ENCODE measurements around the gene TMEM244.

Gene TMEM244

DNA sequence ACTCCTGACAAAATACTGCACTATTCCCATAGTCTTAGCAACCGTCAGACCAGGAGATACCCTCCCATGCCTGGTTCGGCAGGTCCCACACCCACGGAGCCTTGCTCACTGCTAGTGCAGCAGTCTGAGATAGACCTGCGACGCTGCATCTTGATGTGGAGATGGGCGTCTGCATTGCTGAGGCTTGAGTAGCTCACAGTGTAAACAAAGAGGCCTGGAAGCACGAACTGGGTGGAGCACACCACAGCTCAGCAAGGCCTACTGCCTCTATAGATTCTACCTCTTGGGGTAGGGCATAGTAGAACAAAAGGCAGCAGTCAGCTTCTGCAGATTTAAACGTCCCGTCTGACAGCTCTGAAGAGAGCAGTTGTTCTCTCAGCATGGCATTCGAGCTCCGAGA lies 25.4 kb downstream of the TMEM244 start:
- in situ Hi-C loops (cut with HindIII; ENCODE audit: low pct_ligation_motif_present, low sequenced_read_pairs), result no loop called here
- DNase-seq, result peak; percentile 49
- Histone ChIP-seq H3K36me3 (replicated peaks) (no peaks in the 10 kb centered on the region), H3K27me3 (replicated peaks) (no peaks in the 10 kb centered on the region), H3K27ac (no peak overlapping the region), H3K4me3 (ENCODE audit: low read depth, low read length) (no peak overlapping the region)
- TF ChIP-seq, protein P1, sequence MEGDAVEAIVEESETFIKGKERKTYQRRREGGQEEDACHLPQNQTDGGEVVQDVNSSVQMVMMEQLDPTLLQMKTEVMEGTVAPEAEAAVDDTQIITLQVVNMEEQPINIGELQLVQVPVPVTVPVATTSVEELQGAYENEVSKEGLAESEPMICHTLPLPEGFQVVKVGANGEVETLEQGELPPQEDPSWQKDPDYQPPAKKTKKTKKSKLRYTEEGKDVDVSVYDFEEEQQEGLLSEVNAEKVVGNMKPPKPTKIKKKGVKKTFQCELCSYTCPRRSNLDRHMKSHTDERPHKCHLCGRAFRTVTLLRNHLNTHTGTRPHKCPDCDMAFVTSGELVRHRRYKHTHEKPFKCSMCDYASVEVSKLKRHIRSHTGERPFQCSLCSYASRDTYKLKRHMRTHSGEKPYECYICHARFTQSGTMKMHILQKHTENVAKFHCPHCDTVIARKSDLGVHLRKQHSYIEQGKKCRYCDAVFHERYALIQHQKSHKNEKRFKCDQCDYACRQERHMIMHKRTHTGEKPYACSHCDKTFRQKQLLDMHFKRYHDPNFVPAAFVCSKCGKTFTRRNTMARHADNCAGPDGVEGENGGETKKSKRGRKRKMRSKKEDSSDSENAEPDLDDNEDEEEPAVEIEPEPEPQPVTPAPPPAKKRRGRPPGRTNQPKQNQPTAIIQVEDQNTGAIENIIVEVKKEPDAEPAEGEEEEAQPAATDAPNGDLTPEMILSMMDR (IDR thresholded peaks at IDR 0.05; ENCODE audit: low read depth, low read length, missing control alignments), result no peak

DNA sequence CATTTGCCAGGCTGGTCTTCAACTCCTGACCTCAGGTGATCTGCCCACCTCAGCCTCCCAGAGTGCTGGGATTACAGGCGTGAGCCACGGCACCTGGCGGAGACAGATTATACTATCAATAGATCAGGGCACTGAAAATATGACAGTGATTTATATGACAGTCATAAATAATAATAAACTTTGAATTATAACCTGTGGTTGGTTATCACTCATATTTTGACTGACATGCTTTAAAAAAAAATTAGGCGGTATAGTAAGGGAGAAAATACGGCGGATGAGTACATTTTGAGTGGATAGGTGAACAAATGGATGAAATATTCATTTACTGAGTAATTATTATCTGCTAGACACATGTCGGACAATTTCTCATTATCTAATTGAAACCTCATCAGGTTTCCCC lies 28.8 kb downstream of the TMEM244 start:
- in situ Hi-C loops (cut with HindIII; ENCODE audit: low pct_ligation_motif_present, low sequenced_read_pairs), result no loop called here
- no peaks in the 10 kb centered on the region for H3K27me3 ChIP-seq (replicated peaks)
- no peak for DNase-seq
- no peaks in the 10 kb centered on the region for H3K36me3 ChIP-seq (replicated peaks)
- H3K27ac ChIP-seq, result no peak overlapping the region
- H3K4me3 ChIP-seq (ENCODE audit: low read depth, low read length), result no peak overlapping the region
- TF ChIP-seq, protein P1 (IDR thresholded peaks at IDR 0.05; ENCODE audit: low read depth, low read length, missing control alignments), result no peak

DNA sequence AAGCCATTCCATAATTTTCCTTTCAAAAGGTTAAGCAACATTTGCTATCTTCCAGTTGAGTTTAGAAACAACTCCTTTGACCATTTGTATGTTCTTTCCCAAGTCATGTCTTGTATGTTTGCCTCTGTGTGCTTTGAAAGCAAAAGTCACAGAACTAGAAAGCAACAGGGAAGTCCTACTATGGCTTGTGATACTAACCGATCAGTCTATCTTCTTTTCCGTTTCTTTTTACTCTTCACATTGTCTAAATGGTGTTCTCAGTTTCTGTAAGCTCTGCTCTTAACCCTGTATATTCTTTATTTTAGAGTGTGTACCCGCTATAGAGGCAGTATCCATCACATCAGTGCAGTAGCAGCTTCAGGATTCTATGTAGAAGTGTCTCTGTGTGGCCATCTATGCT lies 32.9 kb downstream of the TMEM244 start:
- no peak for DNase-seq
- in situ Hi-C loops (cut with HindIII; ENCODE audit: low pct_ligation_motif_present, low sequenced_read_pairs), result no loop called here
- H3K27ac ChIP-seq, result no peak overlapping the region
- H3K27me3 ChIP-seq (replicated peaks), result no peaks in the 10 kb centered on the region
- H3K4me3 ChIP-seq (ENCODE audit: low read depth, low read length), result no peak overlapping the region
- H3K36me3 ChIP-seq (replicated peaks), result no peaks in the 10 kb centered on the region
- TF ChIP-seq, protein P1 (IDR thresholded peaks at IDR 0.05; ENCODE audit: low read depth, low read length, missing control alignments), result no peak

DNA sequence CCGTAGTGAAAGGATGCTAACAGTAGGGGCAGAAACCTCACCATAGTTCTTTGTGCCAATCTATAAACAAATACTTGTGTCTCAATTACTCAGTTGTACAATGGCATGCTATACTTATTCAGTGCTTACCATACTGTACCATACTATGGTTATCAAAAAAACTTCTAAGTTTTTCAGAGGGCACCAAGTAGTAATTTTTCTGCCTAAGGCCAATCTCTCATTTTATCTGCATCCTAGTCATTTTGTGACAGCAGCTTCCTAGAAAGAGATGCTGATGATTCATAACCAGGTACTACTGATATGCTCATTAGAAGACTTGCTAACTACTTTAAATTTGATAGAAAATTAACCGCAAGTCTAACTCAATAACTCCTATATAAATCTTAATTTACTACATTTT lies 42.9 kb downstream of the TMEM244 start:
- no peak for DNase-seq
- no peak overlapping the region for H3K27ac ChIP-seq
- H3K36me3 ChIP-seq (replicated peaks), result no peaks in the 10 kb centered on the region
- TF ChIP-seq, protein P1 (IDR thresholded peaks at IDR 0.05; ENCODE audit: low read depth, low read length, missing control alignments), result no peak
- H3K4me3 ChIP-seq (ENCODE audit: low read depth, low read length), result no peak overlapping the region
- H3K27me3 ChIP-seq (replicated peaks), result no peaks in the 10 kb centered on the region
- in situ Hi-C loops (cut with HindIII; ENCODE audit: low pct_ligation_motif_present, low sequenced_read_pairs), result no loop called here

DNA sequence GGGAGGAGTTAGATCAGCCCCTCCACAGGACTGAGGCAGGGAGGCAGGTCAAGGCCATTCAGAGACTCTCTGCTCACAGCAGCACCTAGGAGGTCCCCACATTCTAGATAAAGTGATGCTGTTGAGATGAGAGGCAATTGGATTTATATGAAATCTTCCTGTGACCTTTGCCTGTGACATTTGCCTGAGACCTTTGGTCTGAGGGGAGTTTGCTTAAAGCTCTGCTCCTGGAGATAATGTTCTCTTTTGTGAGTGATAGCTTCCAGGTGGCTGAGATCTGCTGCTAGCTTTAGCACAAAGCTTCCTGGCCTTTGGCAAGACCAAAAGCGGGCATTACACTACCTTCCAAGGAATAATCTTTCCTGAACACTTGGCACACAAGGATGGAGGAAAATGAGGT lies 43.3 kb downstream of the TMEM244 start:
- H3K27me3 ChIP-seq (replicated peaks), result no peaks in the 10 kb centered on the region

DNA sequence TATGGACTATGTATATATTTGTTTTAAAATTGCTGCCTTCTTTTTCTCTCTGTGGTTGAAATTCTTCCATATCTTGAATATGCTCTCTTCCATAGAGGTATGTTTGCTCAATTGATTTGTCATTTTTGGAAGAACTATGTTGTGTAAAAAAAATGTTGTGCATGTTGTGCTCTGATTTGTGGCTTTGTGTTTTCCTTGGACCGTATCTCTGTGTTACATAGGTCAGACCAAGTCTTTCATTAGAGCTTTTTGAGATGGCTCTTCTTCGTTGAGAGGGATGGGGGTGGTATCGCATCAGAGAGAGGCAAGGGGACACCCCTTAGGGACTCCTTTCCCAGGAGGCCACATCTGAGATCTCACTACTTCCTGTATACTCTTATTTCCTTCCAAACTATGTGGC lies 43.8 kb downstream of the TMEM244 start:
- TF ChIP-seq, protein P1 (IDR thresholded peaks at IDR 0.05; ENCODE audit: low read depth, low read length, missing control alignments), result no peak
- H3K4me3 ChIP-seq (ENCODE audit: low read depth, low read length), result no peak overlapping the region
- DNase-seq, result no peak
- no peak overlapping the region for H3K27ac ChIP-seq
- in situ Hi-C loops (cut with HindIII; ENCODE audit: low pct_ligation_motif_present, low sequenced_read_pairs), result no loop called here
- H3K27me3 ChIP-seq (replicated peaks), result no peaks in the 10 kb centered on the region
- H3K36me3 ChIP-seq (replicated peaks), result no peaks in the 10 kb centered on the region

More for the DNA sequence above, 43.3 kb downstream of the TMEM244 start:
- in situ Hi-C loops (cut with HindIII; ENCODE audit: low pct_ligation_motif_present, low sequenced_read_pairs), result no loop called here
- no peak for DNase-seq
- Histone ChIP-seq H3K27ac (no peak overlapping the region), H3K4me3 (ENCODE audit: low read depth, low read length) (no peak overlapping the region), H3K36me3 (replicated peaks) (no peaks in the 10 kb centered on the region)
- TF ChIP-seq, protein P1 (IDR thresholded peaks at IDR 0.05; ENCODE audit: low read depth, low read length, missing control alignments), result no peak
